ENCODE data around the gene COG4. TPM values are rescaled to one million over a fixed set of nuclear protein-coding genes. Genes with fewer than 3 reads are reported as not detected.
A peak's percentile ranks its signal among the peaks of the same experiment; 100 is the strongest.

The COG4 gene
- total and polyA plus RNA-seq, 2 experiments from 2014 or later = 28.8 to 38.1 TPM

DNA sequence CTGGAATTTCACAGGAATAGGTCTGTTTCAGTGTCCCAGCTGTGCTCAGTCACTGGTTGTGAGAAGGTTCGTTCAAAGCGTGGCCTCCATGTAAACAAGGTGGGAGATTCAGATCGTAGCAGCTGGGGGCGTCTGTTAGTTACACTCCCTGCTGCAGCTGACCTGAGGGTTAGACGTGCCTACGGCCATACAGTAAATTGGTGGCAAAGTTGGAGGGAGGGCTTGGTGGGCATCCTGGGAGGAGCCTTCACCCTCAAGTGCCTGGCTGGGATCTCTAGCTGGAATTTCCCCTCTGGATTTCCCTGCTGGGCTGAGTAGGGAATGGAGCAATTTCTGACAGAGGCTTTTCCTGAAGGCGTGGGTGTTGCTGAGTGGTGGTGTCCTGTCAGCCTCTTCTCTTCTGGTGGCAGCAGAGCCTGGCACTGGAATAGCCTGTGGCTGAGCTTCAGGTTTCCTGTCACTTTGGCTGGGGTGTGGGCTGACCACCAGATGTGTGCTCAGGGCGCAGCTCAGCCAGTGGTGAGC, 62.6 kb downstream of the COG4 start:
- no peaks in the 10 kb centered on the region for H3K9me3 Mint-ChIP-seq
- no peak overlapping the region for H3K4me2 ChIP-seq
- no peak overlapping the region for H3K27ac ChIP-seq (ENCODE audit: low read depth)
- peak overlapping the region; percentile 75 for H3K27ac Mint-ChIP-seq
- no peak overlapping the region for H3K4me3 ChIP-seq
- H3K36me3 Mint-ChIP-seq (ENCODE audit: low read depth) = no peaks in the 10 kb centered on the region
- no peaks in the 10 kb centered on the region for H3K9me2 ChIP-seq (ENCODE audit: insufficient read depth)
- H3K4me3 Mint-ChIP-seq = no peak overlapping the region; the same call in 2 of the 3 replicates
- H3K27me3 Mint-ChIP-seq (ENCODE audit: insufficient read depth, low read depth, poor library complexity) = peaks cover 2% of the 10 kb centered on the region
- H3K4me1 ChIP-seq (ENCODE audit: insufficient read depth) = no peaks in the 10 kb centered on the region
- H3F3A ChIP-seq (replicated peaks; ENCODE audit: low read depth) = peaks cover 4% of the 10 kb centered on the region; the same call in 1 of the 2 replicates
- peaks cover 9% of the 10 kb centered on the region; the same call in 2 of the 3 replicates for H3K4me1 Mint-ChIP-seq
- no peaks in the 10 kb centered on the region for H3K36me3 ChIP-seq (ENCODE audit: insufficient read depth)
- H2AFZ ChIP-seq = no peak overlapping the region
- no peaks in the 10 kb centered on the region for H4K20me1 ChIP-seq (replicated peaks; ENCODE audit: insufficient read depth)
- no peaks in the 10 kb centered on the region for H3K27me3 ChIP-seq (ENCODE audit: insufficient read depth)
- TF ChIP-seq ZNF114 (CRISPR knock-in tag; IDR thresholded peaks at IDR 0.05) (no peak), EZH2phosphoT487 (IDR thresholded peaks at IDR 0.05; ENCODE audit: unreplicated experiment) (no peak), JUNB (IDR thresholded peaks at IDR 0.05; ENCODE audit: unreplicated experiment) (no peak), POLR2AphosphoS5 (IDR thresholded peaks at IDR 0.05; ENCODE audit: low read depth) (no peak), ZNF331 (CRISPR knock-in tag; IDR thresholded peaks at IDR 0.05; ENCODE audit: low read depth) (no peak), NANOG (IDR thresholded peaks at IDR 0.05; ENCODE audit: borderline replicate concordance) (no peak), STAT1 (IDR thresholded peaks at IDR 0.05; ENCODE audit: unreplicated experiment) (no peak), CREB1 (CRISPR knock-in tag; IDR thresholded peaks at IDR 0.05; ENCODE audit: low read depth) (no peak), EZH2 (IDR thresholded peaks at IDR 0.05; ENCODE audit: low read depth, unreplicated experiment) (no peak)
- TF ChIP-seq, protein P1, sequence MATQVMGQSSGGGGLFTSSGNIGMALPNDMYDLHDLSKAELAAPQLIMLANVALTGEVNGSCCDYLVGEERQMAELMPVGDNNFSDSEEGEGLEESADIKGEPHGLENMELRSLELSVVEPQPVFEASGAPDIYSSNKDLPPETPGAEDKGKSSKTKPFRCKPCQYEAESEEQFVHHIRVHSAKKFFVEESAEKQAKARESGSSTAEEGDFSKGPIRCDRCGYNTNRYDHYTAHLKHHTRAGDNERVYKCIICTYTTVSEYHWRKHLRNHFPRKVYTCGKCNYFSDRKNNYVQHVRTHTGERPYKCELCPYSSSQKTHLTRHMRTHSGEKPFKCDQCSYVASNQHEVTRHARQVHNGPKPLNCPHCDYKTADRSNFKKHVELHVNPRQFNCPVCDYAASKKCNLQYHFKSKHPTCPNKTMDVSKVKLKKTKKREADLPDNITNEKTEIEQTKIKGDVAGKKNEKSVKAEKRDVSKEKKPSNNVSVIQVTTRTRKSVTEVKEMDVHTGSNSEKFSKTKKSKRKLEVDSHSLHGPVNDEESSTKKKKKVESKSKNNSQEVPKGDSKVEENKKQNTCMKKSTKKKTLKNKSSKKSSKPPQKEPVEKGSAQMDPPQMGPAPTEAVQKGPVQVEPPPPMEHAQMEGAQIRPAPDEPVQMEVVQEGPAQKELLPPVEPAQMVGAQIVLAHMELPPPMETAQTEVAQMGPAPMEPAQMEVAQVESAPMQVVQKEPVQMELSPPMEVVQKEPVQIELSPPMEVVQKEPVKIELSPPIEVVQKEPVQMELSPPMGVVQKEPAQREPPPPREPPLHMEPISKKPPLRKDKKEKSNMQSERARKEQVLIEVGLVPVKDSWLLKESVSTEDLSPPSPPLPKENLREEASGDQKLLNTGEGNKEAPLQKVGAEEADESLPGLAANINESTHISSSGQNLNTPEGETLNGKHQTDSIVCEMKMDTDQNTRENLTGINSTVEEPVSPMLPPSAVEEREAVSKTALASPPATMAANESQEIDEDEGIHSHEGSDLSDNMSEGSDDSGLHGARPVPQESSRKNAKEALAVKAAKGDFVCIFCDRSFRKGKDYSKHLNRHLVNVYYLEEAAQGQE (IDR thresholded peaks at IDR 0.05; ENCODE audit: unreplicated experiment) = no peak
- TF ChIP-seq, protein P2, sequence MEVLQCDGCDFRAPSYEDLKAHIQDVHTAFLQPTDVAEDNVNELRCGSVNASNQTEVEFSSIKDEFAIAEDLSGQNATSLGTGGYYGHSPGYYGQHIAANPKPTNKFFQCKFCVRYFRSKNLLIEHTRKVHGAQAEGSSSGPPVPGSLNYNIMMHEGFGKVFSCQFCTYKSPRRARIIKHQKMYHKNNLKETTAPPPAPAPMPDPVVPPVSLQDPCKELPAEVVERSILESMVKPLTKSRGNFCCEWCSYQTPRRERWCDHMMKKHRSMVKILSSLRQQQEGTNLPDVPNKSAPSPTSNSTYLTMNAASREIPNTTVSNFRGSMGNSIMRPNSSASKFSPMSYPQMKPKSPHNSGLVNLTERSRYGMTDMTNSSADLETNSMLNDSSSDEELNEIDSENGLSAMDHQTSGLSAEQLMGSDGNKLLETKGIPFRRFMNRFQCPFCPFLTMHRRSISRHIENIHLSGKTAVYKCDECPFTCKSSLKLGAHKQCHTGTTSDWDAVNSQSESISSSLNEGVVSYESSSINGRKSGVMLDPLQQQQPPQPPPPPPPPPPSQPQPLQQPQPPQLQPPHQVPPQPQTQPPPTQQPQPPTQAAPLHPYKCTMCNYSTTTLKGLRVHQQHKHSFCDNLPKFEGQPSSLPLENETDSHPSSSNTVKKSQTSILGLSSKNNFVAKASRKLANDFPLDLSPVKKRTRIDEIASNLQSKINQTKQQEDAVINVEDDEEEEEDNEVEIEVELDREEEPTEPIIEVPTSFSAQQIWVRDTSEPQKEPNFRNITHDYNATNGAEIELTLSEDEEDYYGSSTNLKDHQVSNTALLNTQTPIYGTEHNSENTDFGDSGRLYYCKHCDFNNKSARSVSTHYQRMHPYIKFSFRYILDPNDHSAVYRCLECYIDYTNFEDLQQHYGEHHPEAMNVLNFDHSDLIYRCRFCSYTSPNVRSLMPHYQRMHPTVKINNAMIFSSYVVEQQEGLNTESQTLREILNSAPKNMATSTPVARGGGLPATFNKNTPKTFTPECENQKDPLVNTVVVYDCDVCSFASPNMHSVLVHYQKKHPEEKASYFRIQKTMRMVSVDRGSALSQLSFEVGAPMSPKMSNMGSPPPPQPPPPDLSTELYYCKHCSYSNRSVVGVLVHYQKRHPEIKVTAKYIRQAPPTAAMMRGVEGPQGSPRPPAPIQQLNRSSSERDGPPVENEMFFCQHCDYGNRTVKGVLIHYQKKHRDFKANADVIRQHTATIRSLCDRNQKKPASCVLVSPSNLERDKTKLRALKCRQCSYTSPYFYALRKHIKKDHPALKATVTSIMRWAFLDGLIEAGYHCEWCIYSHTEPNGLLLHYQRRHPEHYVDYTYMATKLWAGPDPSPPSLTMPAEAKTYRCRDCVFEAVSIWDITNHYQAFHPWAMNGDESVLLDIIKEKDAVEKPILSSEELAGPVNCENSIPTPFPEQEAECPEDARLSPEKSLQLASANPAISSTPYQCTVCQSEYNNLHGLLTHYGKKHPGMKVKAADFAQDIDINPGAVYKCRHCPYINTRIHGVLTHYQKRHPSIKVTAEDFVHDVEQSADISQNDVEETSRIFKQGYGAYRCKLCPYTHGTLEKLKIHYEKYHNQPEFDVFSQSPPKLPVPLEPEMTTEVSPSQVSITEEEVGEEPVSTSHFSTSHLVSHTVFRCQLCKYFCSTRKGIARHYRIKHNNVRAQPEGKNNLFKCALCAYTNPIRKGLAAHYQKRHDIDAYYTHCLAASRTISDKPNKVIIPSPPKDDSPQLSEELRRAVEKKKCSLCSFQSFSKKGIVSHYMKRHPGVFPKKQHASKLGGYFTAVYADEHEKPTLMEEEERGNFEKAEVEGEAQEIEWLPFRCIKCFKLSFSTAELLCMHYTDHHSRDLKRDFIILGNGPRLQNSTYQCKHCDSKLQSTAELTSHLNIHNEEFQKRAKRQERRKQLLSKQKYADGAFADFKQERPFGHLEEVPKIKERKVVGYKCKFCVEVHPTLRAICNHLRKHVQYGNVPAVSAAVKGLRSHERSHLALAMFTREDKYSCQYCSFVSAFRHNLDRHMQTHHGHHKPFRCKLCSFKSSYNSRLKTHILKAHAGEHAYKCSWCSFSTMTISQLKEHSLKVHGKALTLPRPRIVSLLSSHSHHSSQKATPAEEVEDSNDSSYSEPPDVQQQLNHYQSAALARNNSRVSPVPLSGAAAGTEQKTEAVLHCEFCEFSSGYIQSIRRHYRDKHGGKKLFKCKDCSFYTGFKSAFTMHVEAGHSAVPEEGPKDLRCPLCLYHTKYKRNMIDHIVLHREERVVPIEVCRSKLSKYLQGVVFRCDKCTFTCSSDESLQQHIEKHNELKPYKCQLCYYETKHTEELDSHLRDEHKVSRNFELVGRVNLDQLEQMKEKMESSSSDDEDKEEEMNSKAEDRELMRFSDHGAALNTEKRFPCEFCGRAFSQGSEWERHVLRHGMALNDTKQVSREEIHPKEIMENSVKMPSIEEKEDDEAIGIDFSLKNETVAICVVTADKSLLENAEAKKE (CRISPR knock-in tag; IDR thresholded peaks at IDR 0.05) = no peak
- TF ChIP-seq, protein P3, sequence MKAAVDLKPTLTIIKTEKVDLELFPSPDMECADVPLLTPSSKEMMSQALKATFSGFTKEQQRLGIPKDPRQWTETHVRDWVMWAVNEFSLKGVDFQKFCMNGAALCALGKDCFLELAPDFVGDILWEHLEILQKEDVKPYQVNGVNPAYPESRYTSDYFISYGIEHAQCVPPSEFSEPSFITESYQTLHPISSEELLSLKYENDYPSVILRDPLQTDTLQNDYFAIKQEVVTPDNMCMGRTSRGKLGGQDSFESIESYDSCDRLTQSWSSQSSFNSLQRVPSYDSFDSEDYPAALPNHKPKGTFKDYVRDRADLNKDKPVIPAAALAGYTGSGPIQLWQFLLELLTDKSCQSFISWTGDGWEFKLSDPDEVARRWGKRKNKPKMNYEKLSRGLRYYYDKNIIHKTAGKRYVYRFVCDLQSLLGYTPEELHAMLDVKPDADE (IDR thresholded peaks at IDR 0.05) = no peak
- TF ChIP-seq, protein P4, sequence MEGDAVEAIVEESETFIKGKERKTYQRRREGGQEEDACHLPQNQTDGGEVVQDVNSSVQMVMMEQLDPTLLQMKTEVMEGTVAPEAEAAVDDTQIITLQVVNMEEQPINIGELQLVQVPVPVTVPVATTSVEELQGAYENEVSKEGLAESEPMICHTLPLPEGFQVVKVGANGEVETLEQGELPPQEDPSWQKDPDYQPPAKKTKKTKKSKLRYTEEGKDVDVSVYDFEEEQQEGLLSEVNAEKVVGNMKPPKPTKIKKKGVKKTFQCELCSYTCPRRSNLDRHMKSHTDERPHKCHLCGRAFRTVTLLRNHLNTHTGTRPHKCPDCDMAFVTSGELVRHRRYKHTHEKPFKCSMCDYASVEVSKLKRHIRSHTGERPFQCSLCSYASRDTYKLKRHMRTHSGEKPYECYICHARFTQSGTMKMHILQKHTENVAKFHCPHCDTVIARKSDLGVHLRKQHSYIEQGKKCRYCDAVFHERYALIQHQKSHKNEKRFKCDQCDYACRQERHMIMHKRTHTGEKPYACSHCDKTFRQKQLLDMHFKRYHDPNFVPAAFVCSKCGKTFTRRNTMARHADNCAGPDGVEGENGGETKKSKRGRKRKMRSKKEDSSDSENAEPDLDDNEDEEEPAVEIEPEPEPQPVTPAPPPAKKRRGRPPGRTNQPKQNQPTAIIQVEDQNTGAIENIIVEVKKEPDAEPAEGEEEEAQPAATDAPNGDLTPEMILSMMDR (conservative IDR thresholded peaks at IDR 0.05; ENCODE audit: low read depth in 2 of 2) = no peak
- peak; percentile 57 for ATAC-seq
- no peak for DNase-seq (ENCODE audit: low spot score)
- no peaks in the 10 kb centered on the region for H3K79me2 ChIP-seq (replicated peaks; ENCODE audit: insufficient read depth)
